ENCODE measurements around the gene IDH3A.
"Not testable (repeated sequence)": the region's sequence is repeated elsewhere in the genome, so short reads cannot be mapped to it uniquely, and the experiment has no call there.

Gene IDH3A

DNA sequence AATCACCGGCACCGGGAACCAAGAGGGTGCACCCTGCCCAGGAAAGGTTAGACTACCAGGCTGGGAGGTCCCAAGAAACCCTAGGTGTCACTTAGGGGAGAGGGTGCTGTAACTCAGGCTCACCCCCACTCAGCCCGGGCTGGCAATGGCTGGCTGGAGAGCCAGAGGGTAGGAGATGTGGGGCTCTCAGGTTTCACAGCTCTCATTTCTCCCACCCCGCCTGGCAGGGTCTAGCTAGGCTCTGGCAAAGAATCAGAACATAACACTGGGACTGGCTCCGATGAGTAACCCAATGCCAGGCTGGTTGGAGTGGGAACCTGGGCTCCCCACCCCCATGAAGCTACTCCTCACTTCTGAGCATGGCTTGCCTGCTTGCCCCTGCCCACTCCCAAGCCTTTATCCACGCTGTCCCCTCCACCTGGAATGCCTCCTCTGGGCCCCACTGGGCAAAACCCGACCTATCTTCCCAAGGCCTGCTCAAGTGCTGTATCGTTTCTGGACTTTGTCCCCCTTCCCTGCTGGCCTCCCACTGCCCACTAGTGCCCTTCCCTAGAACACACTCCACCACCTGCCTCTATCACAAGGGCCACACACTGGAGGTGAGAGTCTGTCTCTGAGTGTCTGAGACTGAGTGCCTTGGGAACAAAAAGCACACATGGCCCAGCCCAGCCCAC lies 19.9 kb upstream of the IDH3A start:
- no peak for DNase-seq (ENCODE audit: extremely low read depth in 1 of 2, low read depth in 1 of 2)

DNA sequence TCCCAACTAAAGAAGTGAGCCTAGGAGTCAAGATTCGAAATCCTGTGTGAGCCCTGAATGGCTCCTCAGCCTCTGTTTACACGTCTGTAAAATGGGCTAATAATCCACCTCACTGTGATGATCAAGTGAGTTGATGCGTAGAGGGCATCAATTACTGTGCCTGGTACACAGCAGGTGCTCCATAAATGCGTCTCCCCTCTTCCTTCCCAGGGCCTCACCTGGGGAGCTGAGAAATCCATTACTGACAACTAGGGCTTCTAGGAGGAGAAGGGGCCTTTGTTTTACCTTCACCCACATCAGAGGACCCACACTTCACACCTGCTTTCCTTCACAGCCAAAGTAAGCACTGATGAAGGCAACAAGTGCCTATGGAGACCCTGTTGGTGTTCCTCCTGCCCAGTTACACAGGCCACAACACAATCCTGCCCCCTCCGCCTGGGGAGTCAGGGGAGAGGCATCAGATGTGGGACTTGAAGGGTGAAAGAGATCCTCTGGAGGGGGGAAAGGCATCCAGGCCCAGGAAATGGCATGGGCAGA lies 19.3 kb upstream of the IDH3A start:
- DNase-seq (ENCODE audit: extremely low read depth in 1 of 2, low read depth in 1 of 2) = no peak

DNA sequence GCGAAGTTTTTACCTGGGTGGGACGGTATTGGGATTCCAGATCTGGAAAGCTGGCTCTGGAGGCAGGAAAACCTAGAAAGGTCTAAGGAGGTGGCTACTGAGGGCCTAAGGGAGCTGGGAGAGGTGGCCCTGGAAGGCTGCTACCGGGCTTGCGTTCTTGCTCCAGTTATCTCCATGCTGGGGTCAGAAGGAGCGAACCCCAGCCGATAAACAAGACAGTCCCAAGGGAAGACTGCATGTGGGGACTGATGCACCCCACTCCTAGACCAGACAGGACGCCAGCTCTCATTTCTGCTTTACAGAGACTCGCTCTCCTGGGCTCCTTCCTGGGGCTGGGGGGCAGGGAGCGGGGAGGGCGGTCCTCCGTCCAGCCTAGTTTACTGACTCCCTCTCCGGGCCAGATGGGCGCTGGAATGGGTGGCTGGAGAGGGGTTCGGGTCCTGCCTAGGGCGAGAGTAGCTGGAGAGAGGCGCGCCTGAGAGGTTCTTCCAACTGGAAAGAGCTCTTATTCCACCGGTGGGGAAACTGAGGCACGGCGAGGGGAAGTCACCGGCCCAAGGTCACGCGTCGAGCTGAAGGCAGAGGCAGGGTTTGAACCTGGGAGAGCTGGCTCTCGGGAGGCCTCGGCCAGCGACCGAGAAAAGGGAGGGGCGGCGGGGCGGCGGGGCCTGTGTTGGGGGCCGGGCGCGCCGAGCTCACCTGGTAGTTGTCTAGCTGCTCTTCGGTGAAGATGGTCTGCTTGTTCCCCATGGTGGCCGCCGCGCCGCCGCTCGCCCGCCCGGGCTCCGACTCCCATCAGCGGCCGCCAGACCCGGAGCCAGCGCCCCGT lies 18.5 kb upstream of the IDH3A start:
- DNase-seq (ENCODE audit: extremely low read depth in 1 of 2, low read depth in 1 of 2) = peak in 1 of 2 donors; percentile 28

DNA sequence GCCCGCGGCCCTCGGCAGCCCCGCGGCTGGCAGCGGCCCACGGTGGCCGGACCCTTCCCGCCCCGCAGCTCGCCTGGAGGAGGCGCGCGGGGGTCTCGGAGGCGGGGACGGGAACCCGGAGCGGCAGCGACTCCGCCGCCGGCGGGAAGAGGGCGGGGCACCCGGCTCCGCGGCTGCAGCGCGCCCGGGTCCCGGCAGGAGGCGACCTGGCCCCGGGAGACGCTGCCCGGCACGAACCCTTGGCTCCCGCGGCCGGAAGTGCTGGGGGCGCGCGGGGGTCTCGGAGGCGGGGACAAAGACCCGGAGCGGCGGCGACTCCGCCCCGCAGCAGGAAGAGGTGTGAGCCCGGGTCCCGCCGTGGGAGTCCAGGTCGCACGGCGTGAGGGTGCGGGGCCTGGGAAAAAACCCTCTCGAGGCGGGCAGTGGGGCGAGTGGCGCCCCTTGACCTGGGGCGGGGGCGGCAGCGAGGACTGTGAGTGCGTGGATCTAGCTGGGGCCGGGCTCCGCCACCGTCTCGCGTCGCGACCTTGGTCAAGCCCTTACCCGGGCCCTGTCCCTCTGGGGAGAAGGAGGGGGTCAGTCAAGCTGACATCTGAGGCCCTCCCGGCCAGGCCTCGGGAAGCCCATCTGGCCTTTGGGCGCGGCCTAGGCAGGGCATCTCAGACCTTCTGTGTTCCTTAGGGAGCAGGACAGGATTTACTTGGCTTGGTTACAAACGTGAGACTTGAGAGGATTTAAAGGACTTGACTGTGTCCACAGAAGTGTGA lies 17.7 kb upstream of the IDH3A start, which contains the start of gene CIB2:
Gene CIB2, minus strand, starts transcription at position 151 of the 767 bp plus-strand sequence. CDS start 230 bp downstream, outside the sequence.
- DNase-seq (ENCODE audit: extremely low read depth in 1 of 2, low read depth in 1 of 2) = peak; percentile 27 to 60

DNA sequence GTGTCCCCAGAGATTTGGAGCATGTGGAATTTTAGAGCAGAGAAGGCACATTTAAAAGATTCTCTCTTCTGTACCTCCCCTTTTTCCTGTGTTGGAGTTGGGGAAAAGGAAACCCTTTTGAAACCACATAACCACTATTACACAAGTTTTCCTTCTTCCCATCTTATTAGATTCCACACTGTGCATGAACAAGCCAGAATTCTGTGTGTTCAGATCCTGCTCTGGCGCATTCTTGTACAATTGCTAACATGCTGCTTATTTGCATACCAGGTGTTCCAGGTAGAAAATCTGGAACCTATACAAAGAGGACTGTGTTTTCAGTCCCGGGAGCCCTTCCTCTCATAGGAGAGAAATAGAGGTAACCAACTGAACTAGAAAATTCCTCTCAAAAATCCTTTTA lies 15.4 kb upstream of the IDH3A start:
- no peak for DNase-seq (ENCODE audit: extremely low read depth in 1 of 2, low read depth in 1 of 2)

DNA sequence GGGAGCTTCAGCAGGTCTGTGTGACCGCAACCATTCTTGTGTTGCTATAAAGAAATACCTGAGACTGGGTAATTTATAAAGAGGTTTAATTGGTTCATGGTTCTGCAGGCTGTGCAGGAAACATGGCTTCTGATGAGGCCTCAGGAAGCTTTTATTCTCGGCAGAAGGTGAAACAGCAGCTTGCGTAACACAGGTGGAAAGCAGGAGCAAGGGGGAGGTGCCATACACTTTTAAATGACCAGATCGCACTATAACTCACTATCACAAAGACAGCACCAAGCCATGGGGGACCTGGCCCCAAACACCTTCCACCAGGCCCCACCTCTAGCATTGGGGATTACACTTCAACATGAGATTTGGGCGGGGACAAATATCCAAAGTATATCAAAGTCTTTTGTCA lies 9.6 kb upstream of the IDH3A start:
- DNase-seq (ENCODE audit: extremely low read depth in 1 of 2, low read depth in 1 of 2) = no peak

DNA sequence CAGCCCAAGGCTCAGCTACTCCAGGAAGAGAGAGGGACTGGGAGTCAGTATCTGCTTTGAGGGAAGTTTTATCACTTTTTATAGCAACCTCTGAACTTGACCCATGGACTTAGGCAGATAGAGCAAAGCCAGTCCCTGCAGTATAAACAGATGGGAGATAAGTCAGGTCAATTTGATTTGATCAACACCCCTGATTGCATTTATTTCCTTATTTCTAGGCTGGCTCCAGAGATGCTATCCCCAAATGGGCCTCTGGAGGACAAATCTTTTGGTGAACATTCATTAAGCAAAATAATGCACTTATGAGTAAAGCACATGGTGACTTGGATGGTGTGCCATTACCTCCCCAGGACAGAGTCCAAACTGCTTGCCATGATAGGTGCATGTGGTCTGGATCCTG lies 8.9 kb upstream of the IDH3A start:
- DNase-seq (ENCODE audit: extremely low read depth in 1 of 2, low read depth in 1 of 2) = no peak

DNA sequence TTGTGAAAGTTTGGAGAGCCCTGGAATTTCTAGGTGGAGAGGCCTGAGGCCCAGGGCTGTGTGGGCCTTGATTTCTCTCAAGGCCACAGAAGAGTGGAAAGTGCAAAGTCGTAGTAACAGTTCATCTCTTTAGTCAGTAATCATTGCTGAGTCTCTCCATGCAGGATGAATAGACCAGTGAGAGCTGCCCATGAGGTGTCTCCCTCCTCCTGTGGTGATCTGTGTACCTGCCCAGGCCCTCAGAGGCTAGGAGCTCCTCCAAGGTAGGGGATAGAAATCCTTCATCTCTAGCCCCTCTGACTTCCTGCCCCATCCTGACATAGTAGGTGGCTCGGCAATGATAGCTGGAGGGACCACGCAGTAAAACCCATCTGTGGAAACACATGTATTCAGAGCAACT lies 6.8 kb upstream of the IDH3A start:
- DNase-seq (ENCODE audit: extremely low read depth in 1 of 2, low read depth in 1 of 2) = no peak

DNA sequence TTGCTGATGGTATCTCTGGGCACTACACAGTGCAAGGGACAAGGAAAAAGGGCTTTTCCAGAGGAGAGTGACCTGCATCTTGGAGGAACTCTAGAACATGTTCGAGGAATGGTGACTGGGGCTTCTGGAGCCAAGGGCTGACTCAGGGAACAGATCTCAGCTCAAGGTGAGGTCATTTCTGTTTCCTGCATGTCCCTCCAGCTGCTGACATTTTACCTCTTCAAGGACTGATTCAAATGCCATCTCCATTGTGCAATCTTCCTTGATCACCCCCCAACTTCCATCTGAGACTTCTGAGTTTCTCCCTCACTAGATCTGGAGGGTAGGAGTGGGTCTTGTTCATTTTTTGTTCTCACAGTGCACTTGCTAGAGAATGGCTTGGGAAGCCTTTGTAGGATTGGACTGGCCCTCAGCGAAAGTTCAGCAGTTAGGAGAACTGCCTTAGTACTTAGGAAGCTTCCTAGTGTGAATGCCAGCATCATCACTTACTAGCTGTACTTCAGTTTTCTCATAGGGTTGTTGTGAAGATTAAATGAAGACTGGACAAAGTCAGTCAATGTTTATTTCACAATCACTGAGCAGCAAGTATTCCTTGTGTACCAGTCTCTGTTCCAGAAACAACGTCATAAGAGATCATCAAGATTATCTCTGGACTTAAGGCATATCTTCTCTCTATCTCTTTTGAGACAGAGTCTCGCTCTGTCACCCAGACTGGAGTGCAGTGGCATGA lies 2.6 kb upstream of the IDH3A start:
- DNase-seq (ENCODE audit: extremely low read depth in 1 of 2, low read depth in 1 of 2) = no peak

DNA sequence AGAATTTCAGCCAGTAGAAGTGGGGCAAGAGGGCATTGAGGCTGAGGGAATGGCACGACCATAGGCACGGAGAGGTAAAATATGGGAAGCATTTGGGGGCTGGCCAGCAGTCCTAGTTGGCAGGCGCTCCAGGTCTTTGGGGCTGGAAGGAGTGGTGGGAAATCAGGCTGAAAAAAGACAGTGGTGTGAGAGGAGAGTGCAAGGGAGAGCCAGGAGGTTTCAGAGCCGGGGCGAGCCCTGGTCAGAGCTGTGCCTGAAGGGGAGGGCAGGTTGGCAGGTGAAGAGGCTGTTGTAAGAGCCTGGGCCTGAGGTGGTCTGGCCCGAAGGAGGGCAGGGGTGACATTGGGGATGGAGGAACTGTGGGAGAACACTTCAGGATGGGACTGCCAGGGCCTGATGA lies 1.6 kb upstream of the IDH3A start:
- no peak for DNase-seq (ENCODE audit: extremely low read depth in 1 of 2, low read depth in 1 of 2)

DNA sequence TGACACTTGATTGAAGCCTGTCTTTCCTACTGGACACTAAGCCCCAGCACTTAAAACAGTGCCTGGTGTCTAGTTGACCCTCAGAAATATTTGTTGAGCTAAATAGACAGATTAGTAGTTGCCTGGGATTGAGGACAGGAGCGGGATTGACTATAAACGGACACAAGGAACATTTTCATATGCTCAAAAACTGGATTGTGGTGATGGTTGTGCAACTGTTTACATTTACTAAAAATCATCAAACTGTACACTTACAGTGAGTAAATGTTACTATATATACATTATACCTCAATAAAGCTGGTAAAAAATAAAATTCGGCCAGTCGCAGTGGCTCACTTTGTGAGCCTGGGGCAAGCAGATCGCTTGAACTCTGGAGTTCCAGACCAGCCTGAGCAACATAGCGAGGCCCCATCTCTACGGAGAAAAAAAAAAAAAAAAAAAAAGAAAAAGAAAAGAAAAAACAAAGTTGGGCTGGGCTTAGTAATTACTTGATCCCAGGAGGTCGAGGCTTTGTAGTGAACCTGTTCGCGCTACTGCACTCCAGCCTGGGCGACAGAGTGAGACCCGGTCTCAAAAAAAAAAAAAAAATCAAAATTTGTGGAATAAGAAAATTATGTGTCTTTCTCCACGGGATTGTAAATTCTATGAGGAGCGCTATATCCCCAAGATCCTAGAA lies 632 bp upstream of the IDH3A start:
- no peak for DNase-seq (ENCODE audit: extremely low read depth in 1 of 2, low read depth in 1 of 2)

DNA sequence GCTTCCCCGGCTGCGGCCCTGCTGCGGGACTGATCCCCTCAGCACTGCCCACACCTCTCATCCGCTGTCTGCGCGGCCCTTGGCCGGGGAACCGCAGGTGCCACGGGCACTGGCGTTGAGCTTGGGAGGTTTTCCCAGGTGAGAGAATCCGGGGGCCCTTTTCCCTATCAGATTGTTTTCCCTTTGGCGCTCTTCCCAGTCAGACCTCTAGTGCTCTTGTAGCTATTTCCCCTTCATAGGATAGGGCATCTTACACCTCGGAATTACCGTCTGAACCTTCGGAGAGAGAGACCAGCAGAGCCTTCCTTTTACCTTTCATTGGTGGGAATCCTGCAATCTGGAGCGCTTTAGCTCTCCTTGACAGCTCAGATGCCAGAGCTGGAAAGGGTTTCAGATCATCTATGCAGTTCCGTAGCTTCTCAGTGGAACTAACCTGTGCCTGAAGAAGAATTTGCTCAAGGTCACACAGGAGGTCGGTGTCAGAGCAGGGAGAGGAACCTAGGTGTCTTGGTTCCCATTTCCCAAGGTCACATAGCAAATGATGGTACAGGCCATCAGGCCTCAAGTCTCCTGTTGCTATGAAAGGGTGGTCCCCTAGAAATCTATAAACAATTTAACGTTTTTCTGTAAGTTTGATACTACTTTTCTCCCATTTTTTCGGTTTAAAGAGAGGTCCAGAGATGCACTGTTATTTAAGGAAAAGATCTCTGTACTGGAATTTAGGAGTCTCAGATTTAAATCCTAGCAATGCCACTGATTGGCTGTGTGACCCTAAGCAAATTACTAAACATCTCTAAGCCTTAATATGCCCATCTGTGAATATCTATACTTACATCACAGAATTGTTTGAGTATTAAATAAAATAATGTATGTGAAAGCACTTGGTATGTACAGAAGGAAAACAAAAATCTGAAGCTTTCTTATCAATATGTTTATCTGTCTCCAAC lies 916 bp downstream of the IDH3A start:
- no peak for DNase-seq (ENCODE audit: extremely low read depth in 1 of 2, low read depth in 1 of 2)

DNA sequence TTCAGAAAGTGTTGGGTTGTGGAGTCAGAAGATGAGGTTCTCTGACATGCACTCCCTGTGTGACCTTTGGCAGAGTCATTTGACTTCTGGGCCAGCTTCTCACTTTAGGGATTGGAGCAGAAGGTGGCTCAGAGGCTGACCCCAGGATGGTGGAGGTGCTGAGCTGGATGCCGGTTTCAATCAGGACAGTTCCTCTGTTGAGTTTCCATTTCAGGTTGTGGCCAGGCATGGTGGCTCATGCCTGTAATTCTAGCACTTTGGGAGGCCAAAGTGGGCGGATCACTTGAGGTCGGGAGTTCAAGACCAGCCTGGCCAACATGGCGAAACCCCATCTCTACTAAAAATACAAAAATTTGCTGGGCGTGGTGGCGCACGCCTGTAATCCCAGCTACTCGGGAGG lies 1.9 kb downstream of the IDH3A start:
- not testable (repeated sequence) for DNase-seq (ENCODE audit: extremely low read depth in 1 of 2, low read depth in 1 of 2)

DNA sequence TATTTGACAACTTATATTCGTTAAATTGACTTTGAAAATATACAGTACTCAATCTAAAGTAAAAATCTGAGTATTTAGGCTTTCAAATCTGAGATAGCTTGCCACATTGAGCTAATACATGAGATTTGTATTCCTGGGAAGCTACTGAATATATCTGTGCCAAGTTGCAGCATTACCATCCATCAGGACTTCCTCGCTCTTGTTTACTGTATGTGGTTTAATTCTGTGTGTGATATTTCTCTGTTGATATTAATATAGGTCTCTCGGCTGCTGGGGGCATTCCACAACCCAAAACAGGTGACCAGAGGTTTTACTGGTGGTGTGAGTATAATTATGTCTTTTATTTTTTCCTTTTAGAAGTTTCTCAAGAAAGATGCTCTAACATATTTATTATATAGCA lies 5.8 kb downstream of the IDH3A start:
- DNase-seq (ENCODE audit: extremely low read depth in 1 of 2, low read depth in 1 of 2) = no peak

DNA sequence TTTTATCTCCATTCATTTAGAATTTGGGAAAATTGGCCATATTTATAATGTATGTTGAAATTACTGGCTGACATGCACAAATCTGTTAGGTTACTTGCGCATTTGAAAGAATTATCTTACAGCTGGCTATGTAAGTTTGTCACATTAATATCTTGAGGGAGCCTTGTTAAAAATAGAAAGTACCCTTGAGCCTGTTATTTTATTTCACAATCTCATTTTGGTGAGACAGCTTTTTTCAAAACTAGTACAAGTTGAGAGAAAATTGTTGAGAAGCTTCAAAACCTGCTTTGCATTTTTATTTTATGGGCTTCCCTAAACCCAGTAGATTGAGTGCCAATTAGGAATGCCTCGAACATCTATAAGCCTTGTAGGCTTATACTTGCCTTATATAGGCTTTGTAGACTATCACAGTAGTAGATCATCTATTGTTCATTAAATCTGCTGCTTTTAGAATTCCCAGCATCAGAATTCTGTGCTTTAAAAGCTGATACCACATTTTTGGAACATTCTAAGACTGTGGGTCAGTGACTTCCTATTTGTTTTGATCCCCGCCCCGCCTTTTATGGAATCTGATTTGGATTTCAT lies 6.3 kb downstream of the IDH3A start:
- DNase-seq (ENCODE audit: extremely low read depth in 1 of 2, low read depth in 1 of 2) = no peak

DNA sequence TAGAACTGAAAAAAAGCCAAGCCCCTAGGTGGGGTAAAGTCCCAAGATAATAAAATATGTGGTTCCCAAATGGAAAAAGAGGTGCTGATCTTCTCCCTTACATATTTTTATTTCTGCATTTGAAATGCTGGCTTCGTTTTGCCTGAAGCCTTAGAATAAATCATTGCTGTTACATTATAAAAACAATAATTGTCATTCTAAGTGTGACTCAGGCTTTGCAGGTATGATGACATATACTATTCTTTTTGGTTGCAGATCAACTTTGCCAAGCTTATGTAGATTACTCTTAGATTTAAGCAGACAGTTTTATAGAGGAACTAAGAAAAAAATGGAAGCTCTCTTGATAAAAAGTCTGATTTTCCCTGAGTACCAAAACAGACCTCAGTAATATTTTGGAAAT lies 7.5 kb downstream of the IDH3A start:
- DNase-seq (ENCODE audit: extremely low read depth in 1 of 2, low read depth in 1 of 2) = no peak

DNA sequence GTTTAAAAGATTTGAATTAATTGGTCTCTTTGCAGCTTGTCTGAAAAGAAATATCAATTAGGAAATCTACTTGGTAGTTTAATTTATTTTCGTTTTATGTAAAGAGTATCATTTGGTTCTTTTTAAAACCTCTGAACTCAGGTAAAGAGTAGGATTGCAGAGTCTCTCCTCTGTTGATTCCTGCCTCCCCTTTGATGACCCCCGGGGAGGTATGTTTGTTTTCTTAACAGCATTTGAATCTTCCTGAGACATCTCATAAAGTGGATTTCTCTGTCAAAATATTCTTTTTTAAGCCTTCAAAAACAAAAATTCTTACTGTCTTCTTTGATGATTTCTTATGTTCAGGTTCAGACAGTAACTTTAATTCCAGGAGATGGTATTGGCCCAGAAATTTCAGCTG lies 8.0 kb downstream of the IDH3A start:
- no peak for DNase-seq (ENCODE audit: extremely low read depth in 1 of 2, low read depth in 1 of 2)

DNA sequence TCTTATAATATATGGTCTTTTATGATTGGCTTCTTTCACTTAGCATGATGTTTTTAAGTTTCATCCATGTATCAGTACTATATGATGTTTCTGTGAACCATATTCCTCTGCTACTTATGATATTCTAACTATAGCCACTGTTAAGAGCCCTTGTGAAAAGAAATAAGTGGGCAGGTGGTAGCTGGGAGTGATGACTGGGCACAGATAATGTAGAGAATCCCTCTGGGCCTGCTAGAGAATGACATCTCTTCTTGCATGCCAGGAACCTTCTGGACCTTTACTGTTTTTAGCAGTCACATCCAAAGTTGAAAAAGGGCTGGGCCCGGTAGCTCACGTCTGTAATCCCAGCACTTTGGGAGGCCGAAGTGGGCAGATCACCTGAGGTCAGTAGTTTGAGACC lies 10.2 kb downstream of the IDH3A start:
- DNase-seq (ENCODE audit: extremely low read depth in 1 of 2, low read depth in 1 of 2) = no peak

DNA sequence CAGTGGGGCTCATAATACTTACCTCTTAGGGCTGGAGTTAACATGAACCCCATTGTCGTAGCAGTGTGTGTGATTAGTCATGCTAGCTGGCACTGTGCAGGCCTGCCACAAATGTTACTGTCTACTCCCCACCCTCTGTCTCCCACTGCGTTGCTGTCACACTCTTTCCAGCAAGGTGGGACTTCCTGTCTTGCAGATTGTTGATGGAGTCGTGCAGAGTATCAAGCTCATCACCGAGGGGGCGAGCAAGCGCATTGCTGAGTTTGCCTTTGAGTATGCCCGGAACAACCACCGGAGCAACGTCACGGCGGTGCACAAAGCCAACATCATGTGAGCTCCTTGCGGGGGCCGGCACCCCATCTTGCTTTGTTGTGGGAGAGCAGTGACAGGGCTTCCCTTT lies 12.9 kb downstream of the IDH3A start:
- peak in 1 of 2 donors; percentile 32 for DNase-seq (ENCODE audit: extremely low read depth in 1 of 2, low read depth in 1 of 2)

All from activated CD8-positive, alpha-beta memory T cell treated with anti-CD3 and anti-CD28 coated beads for 1 hour (primary cell).